ENCODE results near the gene SASH3. TPM values are rescaled to one million over a fixed set of nuclear protein-coding genes. Genes with fewer than 3 reads are reported as not detected.

Gene SASH3
- total and polyA plus RNA-seq, 8 donors: 0.31 to 8.5 (median 1.2) TPM

- H3K4me3 ChIP-seq: peak overlapping the region in 1 of 4 donors; percentile 2
- WGBS, 2 donors: 61 to 82% methylated on average over 10 of the region's 10 CpGs
- no peak overlapping the region for H3K27ac ChIP-seq
- no peak for ATAC-seq
- no peaks in the 10 kb centered on the region for H3K4me1 ChIP-seq
- FAIRE-seq: no peak
- H3K9me3 ChIP-seq: no peaks in the 10 kb centered on the region
- TF ChIP-seq, protein P1, sequence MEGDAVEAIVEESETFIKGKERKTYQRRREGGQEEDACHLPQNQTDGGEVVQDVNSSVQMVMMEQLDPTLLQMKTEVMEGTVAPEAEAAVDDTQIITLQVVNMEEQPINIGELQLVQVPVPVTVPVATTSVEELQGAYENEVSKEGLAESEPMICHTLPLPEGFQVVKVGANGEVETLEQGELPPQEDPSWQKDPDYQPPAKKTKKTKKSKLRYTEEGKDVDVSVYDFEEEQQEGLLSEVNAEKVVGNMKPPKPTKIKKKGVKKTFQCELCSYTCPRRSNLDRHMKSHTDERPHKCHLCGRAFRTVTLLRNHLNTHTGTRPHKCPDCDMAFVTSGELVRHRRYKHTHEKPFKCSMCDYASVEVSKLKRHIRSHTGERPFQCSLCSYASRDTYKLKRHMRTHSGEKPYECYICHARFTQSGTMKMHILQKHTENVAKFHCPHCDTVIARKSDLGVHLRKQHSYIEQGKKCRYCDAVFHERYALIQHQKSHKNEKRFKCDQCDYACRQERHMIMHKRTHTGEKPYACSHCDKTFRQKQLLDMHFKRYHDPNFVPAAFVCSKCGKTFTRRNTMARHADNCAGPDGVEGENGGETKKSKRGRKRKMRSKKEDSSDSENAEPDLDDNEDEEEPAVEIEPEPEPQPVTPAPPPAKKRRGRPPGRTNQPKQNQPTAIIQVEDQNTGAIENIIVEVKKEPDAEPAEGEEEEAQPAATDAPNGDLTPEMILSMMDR (IDR thresholded peaks at IDR 0.05): no peak
- no peaks in the 10 kb centered on the region for H3K36me3 ChIP-seq
- peaks cover 0 to 3% (median 0%) of the 10 kb centered on the region in 4 donors for H3K27me3 ChIP-seq
- intact Hi-C loops (cut with DNase I): no loop called here
- no peak for DNase-seq
Observed at GRCh38 chrX:129781680-129782495, 2.1 kb downstream of the SASH3 start.

DNA sequence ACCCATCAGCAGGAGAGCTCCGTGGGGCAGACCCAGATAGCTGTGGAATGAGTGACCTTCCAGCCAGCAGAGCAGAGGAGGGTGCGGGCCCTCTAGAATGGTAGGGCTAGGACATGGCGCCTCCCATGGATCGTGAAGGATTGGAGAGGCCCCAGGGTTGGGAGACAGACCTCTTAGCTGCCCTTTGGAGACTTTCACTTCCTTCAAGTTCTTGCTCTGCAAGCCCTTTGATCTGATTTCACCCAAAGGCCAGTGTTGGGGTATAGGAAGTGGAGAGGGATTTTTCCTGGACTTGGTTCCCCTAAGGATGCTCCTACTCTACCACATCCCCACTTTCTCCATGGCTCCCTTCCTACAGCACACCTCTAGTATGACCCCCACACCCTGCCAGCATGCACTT is 3.0 kb downstream of the SASH3 start:
- 73 to 81% methylated on average over 4 of the region's 4 CpGs for WGBS, 2 donors
- peaks cover 0 to 3% (median 0%) of the 10 kb centered on the region in 4 donors for H3K27me3 ChIP-seq
- H3K27ac ChIP-seq: no peak overlapping the region
- no peaks in the 10 kb centered on the region for H3K4me1 ChIP-seq
- DNase-seq (no peak), ATAC-seq (no peak), FAIRE-seq (no peak)
- TF ChIP-seq, protein P1 (IDR thresholded peaks at IDR 0.05): no peak
- H3K9me3 ChIP-seq: no peaks in the 10 kb centered on the region
- no peaks in the 10 kb centered on the region for H3K36me3 ChIP-seq
- intact Hi-C loops (cut with DNase I): no loop called here
- no peak overlapping the region for H3K4me3 ChIP-seq

- no peak overlapping the region for H3K4me3 ChIP-seq
- whole genome bisulfite sequencing, 2 donors: 71 to 80% methylated on average over 11 of the region's 11 CpGs
- TF ChIP-seq, protein P1 (IDR thresholded peaks at IDR 0.05): no peak
- intact Hi-C loops (cut with DNase I): no loop called here
- H3K27me3 ChIP-seq: peaks cover 0 to under 1% (median 0%) of the 10 kb centered on the region in 4 donors
- H3K36me3 ChIP-seq: no peaks in the 10 kb centered on the region
- ATAC-seq (no peak), FAIRE-seq (no peak), DNase-seq (no peak)
- no peaks in the 10 kb centered on the region for H3K4me1 ChIP-seq
- no peak overlapping the region for H3K27ac ChIP-seq
- H3K9me3 ChIP-seq: no peaks in the 10 kb centered on the region
Observed at GRCh38 chrX:129783291-129783713, 3.6 kb downstream of the SASH3 start.

DNA sequence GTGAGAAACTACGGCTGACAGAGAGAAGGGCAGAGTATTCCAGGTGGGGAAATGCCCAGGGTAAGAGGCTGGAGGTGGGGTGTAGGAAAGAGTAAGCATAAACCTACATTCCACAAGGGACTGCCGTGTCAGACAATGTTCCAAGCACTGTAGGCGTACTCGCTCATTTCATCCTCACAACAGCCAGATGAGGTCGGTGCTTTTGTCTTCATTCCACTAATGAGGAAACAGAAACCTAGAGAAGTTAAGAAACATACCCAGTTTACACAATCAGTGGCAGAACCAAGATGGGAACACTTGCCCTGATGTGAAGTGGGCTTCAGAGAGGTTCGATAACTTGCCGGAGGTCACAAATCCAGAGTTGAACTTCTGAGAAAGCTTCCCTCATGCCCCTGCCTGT is 4.6 kb downstream of the SASH3 start:
- H3K4me3 ChIP-seq: no peak overlapping the region
- no peak for FAIRE-seq
- 75 to 79% methylated on average over 7 of the region's 7 CpGs for WGBS, 2 donors

More for the DNA sequence above, 4.6 kb downstream of the SASH3 start:
- Histone ChIP-seq H3K27ac (no peak overlapping the region), H3K9me3 (no peaks in the 10 kb centered on the region), H3K27me3 (no peaks in the 10 kb centered on the region), H3K36me3 (no peaks in the 10 kb centered on the region), H3K4me1 (no peaks in the 10 kb centered on the region)
- no peak for ATAC-seq
- DNase-seq: no peak
- TF ChIP-seq, protein P1 (IDR thresholded peaks at IDR 0.05): no peak
- intact Hi-C loops (cut with DNase I): no loop called here

Data from pancreas (tissue), 10 donors.